Endodermal cell (in vitro differentiated cells): ENCODE measurements around the gene RIMOC1. TPM values are rescaled to one million over a fixed set of nuclear protein-coding genes. Genes with fewer than 3 reads are reported as not detected.

Experiments used
- DNase-seq: peaks from one replicate; pipeline ENCODE4 v3.0.0-alpha.2; 2017
- H3K27ac ChIP-seq: 2 replicates; pipeline ENCODE4 v1.5.1; 2013; ENCODE audit warnings: mild to moderate bottlenecking, low read depth, low read length, moderate library complexity
- H3K27me3 ChIP-seq: 2 replicates; pipeline ENCODE4 v1.6.1; 2013; ENCODE audit warnings: mild to moderate bottlenecking, low read length, moderate library complexity; ENCODE audit not compliant: insufficient read depth, control insufficient read depth, poor library complexity, severe bottlenecking
- H3K36me3 ChIP-seq: 2 replicates; pipeline ENCODE4 v1.7.0; 2013; ENCODE audit warnings: mild to moderate bottlenecking, low read length, moderate library complexity; ENCODE audit not compliant: control insufficient read depth, insufficient read depth
- H3K4me1 ChIP-seq: one replicate; pipeline ENCODE4 v1.7.0; 2013; ENCODE audit warnings: low read length; ENCODE audit not compliant: control insufficient read depth, insufficient read depth
- H3K4me3 ChIP-seq: 2 replicates; pipeline ENCODE4 v1.5.1; 2013; ENCODE audit warnings: mild to moderate bottlenecking, low read length, moderate library complexity
- H3K9ac ChIP-seq: 2 replicates; pipeline ENCODE4 v1.6.1; 2013; ENCODE audit warnings: mild to moderate bottlenecking, low read length, moderate library complexity; ENCODE audit not compliant: poor library complexity, severe bottlenecking; ENCODE audit errors: extremely low read depth
- H3K9me3 ChIP-seq: 2 replicates; pipeline ENCODE4 v1.6.1; 2013; ENCODE audit warnings: mild to moderate bottlenecking, low read length, moderate library complexity; ENCODE audit not compliant: control insufficient read depth
- H3K27ac Mint-ChIP-seq: 2 replicates; pipeline ENCODE4 v1.8.0; 2020; ENCODE audit warnings: mixed read lengths
- H3K27me3 Mint-ChIP-seq: 2 replicates; pipeline ENCODE4 v1.8.0; 2021; ENCODE audit warnings: mild to moderate bottlenecking, mixed read lengths; ENCODE audit not compliant: insufficient read depth
- H3K36me3 Mint-ChIP-seq: 2 replicates; pipeline ENCODE4 v1.8.0; 2020; ENCODE audit warnings: low read depth, mixed read lengths
- H3K4me1 Mint-ChIP-seq: 2 replicates; pipeline ENCODE4 v1.8.0; 2020; ENCODE audit warnings: mixed read lengths
- H3K4me3 Mint-ChIP-seq: 2 replicates; pipeline ENCODE4 v1.8.0; 2020; ENCODE audit warnings: mild to moderate bottlenecking, moderate library complexity, mixed read lengths
- H3K9me3 Mint-ChIP-seq: 2 replicates; pipeline ENCODE4 v1.8.0; 2020; ENCODE audit warnings: mild to moderate bottlenecking, mixed read lengths
- CTCF ChIP-seq: fragments of 200-600 bp; sonication (generic); conservative IDR thresholded peaks from 2 replicates; pipeline ENCODE4 v1.5.0; 2021; ENCODE audit warnings: antibody characterized with exemption, mild to moderate bottlenecking
- WGBS, 2 experiments: methylation state at CpG; one replicate each; pipeline versions ENCODE4 v1.1.5 to v1.1.7; 2013; ENCODE audit warnings: missing lambda C conversion rate in 2 of 2, mixed read lengths in 1 of 2; ENCODE audit not compliant: insufficient coverage in 1 of 2, insufficient read length in 1 of 2; 5-methylcytosine and 5-hydroxymethylcytosine counted together
- total RNA-seq, 2 donors: library from RNA; stranded (reverse); fragmentation: NEBNext Ultra II Directional in 1 of 2; extraction: Animal tissue kit (Norgen Biotek cat#: 25700) in 1 of 2; gene quantifications; 2 replicates in 1 of 2; 3 replicates in 1 of 2; pipeline ENCODE4 v1.2.1, GENCODE V29; 2021

The RIMOC1 gene
- total RNA-seq, 2 donors from 2014 or later: 46.5 to 47.0 TPM

DNA sequence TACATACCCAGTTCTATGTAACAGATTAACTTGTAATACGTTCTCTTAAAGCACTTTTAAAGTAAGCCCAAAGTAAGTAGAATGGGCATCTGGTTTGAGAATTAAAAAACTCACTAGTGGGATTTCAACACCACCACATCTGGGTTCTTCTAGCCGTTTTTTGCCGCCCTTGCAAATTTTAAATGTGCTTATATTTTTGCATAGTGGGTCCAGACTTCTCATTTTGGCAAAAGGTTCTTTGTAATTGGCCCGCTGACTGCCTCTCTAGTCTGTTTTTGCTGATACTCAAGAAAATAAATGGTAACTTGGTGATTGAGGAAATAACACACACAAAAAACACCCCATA lies 20.4 kb downstream of the RIMOC1 start:
- Histone ChIP-seq H3K27me3 (no peaks in the 10 kb centered on the region), H3K36me3 (peaks cover 30% of the 10 kb centered on the region), H3K9me3 (no peaks in the 10 kb centered on the region), H3K4me1 (no peaks in the 10 kb centered on the region), H3K4me3 (peak overlapping the region; percentile 67), H3K27ac (no peak overlapping the region), H3K9ac (no peak overlapping the region)
- no peak for DNase-seq
- H3K9me3 Mint-ChIP-seq: no peaks in the 10 kb centered on the region
- peaks cover 2% of the 10 kb centered on the region for H3K27me3 Mint-ChIP-seq
- no peak overlapping the region for H3K27ac Mint-ChIP-seq
- 87 to 100% methylated on average over 1 to 4 of the region's 4 CpGs for WGBS, 2 experiments
- peaks cover 18% of the 10 kb centered on the region for H3K36me3 Mint-ChIP-seq
- peak overlapping the region; percentile 69 for H3K4me3 Mint-ChIP-seq
- no peak for TF ChIP-seq CTCF
- H3K4me1 Mint-ChIP-seq: peaks cover 4% of the 10 kb centered on the region

DNA sequence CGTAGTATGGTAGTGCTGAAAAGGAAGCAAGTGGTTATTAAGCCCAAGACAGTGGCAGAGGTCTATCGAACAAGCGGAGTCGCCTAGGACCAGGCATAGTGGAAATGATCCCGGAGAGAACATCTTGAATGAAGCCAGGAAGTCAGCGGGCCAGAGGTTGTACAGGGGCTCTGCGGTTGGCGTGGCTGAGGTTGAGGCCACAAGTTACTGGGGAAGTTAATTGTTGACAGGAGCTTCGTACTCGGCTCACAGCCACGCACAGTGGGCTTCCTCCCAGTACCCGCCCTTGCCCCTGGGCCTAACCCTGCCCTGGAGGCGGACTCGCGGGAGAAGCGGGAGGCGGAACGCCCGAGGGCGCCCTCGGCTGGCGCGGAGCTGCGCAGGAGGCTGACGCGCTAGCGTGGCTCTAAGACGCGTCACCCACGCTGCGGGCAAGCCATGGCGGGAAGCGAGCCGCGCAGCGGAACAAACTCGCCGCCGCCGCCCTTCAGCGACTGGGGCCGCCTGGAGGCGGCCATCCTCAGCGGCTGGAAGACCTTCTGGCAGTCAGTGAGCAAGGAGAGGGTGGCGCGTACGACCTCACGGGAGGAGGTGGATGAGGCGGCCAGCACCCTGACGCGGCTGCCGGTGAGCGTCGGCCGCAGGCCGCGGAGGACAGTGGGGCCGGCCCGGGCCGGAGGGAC lies 20.9 kb downstream of the RIMOC1 start, which contains the start of gene FBXO4:
Gene FBXO4, plus strand, starts transcription at position 410 of the 683 bp plus-strand sequence. Its CDS starts 29 bp downstream, at position 439.
- peak; percentile 69 for TF ChIP-seq CTCF
- peak within 1 kb of the TSS; percentile 69 for H3K4me3 Mint-ChIP-seq
- WGBS, 2 experiments: 23 to 59% methylated on average over 25 to 60 of the region's 60 CpGs

DNA sequence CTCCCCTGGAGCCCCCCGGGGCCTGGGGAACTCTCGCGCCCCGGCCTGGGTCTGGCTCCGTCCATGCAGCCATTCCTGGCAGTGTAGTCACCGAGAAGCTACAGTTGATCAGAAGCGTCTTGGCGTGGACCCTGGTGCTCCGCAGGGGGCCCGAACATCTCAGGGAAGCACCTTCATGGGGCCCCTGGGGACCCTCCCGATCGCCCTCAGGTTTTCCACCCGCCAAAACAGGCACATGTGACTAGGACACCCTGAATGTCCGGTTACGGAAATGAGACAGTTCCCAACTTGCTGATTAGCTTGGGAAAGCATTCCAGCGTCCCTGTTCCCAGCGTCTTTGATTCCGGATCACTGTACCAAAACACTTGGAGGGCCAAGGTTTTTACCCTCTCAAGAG lies 21.4 kb downstream of the RIMOC1 start:
- peak overlapping the region; percentile 69 for H3K4me3 Mint-ChIP-seq

More for the DNA sequence above, 20.9 kb downstream of the RIMOC1 start, which contains the start of gene FBXO4:
- H3K9me3 ChIP-seq: no peaks in the 10 kb centered on the region
- Mint-ChIP-seq H3K4me1 (peaks cover 4% of the 10 kb centered on the region), H3K27me3 (peaks cover 2% of the 10 kb centered on the region), H3K27ac (peak within 1 kb of the TSS; percentile 61), H3K36me3 (peaks cover 13% of the 10 kb centered on the region), H3K9me3 (no peaks in the 10 kb centered on the region)
- H3K27me3 ChIP-seq: no peaks in the 10 kb centered on the region
- peaks cover 25% of the 10 kb centered on the region for H3K36me3 ChIP-seq
- peak; percentile 82 for DNase-seq
- no peak within 1 kb of the TSS for H3K27ac ChIP-seq
- peak within 1 kb of the TSS; percentile 67 for H3K4me3 ChIP-seq
- H3K4me1 ChIP-seq: no peaks in the 10 kb centered on the region
- H3K9ac ChIP-seq: no peak within 1 kb of the TSS

More for the DNA sequence above, 21.4 kb downstream of the RIMOC1 start:
- WGBS, 2 experiments: 68 to 90% methylated on average over 10 to 18 of the region's 18 CpGs
- Mint-ChIP-seq H3K4me1 (peaks cover 4% of the 10 kb centered on the region), H3K36me3 (peaks cover 7% of the 10 kb centered on the region), H3K27me3 (peaks cover 2% of the 10 kb centered on the region), H3K9me3 (no peaks in the 10 kb centered on the region), H3K27ac (no peak overlapping the region)
- no peaks in the 10 kb centered on the region for H3K4me1 ChIP-seq
- no peaks in the 10 kb centered on the region for H3K27me3 ChIP-seq
- peaks cover 20% of the 10 kb centered on the region for H3K36me3 ChIP-seq
- no peak for TF ChIP-seq CTCF
- peak overlapping the region; percentile 67 for H3K4me3 ChIP-seq
- H3K27ac ChIP-seq: no peak overlapping the region
- no peaks in the 10 kb centered on the region for H3K9me3 ChIP-seq
- H3K9ac ChIP-seq: no peak overlapping the region
- no peak for DNase-seq
